VCaP (cell line): ENCODE measurements around the gene VIPR2.

Source experiments
- H3K27ac ChIP-seq: fragments of 450-650 bp; 2 replicates; pipeline ENCODE4 v1.5.1; 2017
- TF ChIP-seq, protein P1 (sequence below): fragments of 450-650 bp; conservative IDR thresholded peaks from 2 replicates; pipeline ENCODE4 v1.5.1; 2017; ENCODE audit warnings: mild to moderate bottlenecking, moderate library complexity

The VIPR2 gene

DNA sequence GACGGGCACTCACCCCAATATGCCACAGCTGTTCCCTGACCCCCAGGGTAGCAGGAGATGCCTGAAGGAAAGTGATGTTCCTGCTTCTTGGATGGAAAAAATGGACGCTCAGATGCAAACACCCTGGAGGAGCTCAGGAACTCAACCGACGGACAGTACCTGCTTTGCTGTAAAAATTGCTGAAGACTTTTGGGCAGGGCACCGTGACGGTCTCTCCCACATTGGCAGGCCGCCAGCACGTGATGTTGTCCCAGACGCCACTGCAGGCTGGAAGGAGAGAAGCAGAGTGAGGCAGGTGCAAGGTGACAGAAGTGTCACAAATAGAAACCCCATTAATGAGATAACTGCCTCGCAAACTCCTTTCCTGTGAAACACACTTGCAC lies 35.0 kb downstream of the VIPR2 start:
- peak overlapping the region; percentile 20; the same call in 1 of the 2 replicates for H3K27ac ChIP-seq
- TF ChIP-seq, protein P1, sequence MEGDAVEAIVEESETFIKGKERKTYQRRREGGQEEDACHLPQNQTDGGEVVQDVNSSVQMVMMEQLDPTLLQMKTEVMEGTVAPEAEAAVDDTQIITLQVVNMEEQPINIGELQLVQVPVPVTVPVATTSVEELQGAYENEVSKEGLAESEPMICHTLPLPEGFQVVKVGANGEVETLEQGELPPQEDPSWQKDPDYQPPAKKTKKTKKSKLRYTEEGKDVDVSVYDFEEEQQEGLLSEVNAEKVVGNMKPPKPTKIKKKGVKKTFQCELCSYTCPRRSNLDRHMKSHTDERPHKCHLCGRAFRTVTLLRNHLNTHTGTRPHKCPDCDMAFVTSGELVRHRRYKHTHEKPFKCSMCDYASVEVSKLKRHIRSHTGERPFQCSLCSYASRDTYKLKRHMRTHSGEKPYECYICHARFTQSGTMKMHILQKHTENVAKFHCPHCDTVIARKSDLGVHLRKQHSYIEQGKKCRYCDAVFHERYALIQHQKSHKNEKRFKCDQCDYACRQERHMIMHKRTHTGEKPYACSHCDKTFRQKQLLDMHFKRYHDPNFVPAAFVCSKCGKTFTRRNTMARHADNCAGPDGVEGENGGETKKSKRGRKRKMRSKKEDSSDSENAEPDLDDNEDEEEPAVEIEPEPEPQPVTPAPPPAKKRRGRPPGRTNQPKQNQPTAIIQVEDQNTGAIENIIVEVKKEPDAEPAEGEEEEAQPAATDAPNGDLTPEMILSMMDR = no peak

DNA sequence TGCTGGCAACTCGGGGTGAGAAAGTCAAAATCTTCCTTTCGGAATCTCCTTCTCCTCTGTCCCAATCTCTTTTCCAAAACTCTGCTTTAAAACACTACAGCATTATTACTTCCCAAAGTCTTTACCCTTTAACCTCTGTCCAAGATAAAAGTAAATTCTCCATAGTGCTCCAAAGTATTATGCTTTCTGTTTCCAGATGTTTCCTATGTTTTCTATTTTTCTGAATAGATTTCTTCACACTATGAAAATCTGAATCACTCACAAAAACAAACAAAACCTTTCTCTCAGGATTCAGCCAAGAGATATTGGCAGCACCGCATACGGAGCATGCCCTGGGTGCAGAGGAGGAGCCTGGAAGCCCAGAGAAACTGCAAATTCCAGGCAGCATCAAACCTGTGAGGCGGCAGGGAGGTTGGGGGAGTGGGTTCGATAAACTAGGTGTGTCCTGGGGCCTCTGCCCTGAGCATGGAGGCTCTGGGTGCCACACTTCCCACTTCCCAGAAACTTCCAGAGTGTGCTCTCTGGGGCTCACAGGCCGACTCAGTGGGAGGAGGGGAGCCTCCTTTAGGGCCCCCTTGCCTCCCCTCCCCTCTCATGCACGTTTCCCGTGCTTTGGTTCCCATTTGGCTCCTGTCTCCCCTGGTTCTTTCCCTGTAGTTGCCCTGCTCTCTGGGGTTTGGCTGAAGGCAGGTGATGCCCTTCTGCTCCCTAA lies 35.6 kb downstream of the VIPR2 start:
- H3K27ac ChIP-seq = peak overlapping the region; percentile 20; the same call in 1 of the 2 replicates

DNA sequence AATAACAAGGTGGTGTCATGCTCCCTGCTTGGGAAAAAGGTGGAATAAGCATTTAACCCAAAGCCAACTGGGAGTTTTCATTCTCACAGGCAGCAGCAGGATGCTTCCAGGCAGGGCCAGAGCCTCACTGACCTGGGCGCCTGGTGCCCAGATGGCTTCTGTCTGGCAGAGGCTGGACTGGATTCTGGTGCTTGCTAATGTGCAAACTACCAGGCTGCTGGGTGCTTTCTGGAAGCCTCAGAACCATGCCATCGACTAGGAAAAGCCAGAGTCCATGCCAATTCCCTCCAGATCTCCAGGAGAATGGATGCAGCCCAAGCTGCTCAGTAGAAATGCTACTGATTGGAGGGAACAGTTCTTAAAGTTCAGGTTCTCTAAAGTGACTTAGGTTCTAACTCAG lies 36.2 kb downstream of the VIPR2 start:
- TF ChIP-seq, protein P1 = no peak
- H3K27ac ChIP-seq = no peak overlapping the region

More for the DNA sequence above, 35.6 kb downstream of the VIPR2 start:
- TF ChIP-seq, protein P1 = no peak

DNA sequence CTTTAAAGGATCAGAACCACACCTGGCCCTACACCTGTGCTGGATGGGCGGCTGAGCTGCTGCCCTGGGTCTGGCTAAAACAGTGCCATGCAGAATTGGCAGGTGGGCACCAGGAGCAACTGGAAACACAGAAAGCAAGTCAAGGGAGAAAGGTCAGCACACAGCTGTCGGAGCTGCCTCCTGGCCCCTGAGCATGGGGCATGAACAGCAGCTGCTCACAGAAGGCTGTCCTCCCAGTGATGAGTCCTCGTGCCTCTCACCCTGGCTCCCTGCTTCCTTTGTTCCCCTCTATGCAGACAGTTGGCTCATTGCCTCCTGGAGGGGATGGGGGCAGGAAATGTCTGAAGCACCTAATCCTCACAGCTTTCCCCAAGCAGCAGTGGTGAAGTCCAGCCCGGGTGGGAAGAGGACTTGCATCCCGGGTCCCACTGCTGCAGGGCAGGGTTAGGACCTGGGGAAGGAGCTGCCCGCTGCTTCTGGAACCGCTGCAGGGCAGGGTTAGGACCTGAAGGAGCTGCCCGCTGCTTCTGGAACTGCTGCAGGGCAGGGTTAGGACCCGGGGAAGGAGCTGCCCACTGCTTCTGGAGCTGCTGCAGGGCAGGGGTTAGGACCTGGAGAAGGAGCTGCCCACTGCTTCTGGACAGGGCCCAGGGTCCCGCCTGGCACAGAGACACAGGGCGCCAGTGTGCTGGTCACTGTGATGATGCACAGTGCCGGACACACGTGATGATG lies 37.3 kb downstream of the VIPR2 start:
- TF ChIP-seq, protein P1 = no peak
- no peak overlapping the region for H3K27ac ChIP-seq

DNA sequence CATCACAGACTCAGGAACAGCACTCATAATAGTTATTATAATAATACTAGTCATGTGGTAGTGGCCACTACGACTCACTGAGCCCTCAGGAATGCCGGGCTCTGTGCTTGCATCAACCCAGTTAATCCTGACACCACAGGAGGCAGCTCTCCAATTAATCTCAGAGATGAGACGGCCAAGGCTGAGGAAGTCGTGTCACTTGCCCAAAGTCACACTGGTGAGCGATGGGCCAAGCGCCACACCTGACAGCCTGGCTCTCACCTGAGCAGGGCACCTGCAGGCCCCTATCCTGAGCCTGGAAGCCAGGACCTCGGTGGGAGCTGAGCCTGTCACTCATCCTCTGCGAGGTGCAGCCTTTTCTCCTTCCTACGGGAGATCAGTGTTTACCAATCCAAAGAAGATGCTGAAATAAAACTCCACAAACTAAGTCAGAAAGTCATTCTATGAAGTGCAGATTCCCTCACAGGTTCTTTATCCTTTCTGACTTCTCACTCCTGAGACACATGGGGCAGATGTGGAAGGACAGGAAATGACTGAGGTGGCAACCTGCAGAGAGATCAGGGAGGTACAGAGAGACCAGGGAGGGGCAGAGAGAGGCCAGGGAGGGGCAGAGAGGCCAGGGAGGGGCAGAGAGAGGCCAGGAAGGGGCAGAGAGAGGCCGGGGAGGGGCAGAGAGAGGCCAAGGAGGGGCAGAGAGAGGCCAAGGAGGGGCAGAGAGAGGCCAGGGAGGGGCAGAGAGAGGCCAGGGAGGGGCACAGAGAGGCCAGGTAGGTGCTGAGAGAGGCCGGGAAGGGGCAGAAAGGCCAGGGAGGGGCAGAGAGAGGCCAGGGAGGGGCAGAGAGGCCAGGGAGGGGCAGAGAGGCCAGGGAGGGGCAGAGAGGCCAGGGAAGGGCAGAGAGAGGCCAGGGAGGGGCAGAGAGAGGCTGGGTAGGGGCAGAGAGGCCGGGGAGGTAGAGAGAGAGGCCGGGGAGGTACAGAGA lies 38.5 kb downstream of the VIPR2 start:
- no peak overlapping the region for H3K27ac ChIP-seq

DNA sequence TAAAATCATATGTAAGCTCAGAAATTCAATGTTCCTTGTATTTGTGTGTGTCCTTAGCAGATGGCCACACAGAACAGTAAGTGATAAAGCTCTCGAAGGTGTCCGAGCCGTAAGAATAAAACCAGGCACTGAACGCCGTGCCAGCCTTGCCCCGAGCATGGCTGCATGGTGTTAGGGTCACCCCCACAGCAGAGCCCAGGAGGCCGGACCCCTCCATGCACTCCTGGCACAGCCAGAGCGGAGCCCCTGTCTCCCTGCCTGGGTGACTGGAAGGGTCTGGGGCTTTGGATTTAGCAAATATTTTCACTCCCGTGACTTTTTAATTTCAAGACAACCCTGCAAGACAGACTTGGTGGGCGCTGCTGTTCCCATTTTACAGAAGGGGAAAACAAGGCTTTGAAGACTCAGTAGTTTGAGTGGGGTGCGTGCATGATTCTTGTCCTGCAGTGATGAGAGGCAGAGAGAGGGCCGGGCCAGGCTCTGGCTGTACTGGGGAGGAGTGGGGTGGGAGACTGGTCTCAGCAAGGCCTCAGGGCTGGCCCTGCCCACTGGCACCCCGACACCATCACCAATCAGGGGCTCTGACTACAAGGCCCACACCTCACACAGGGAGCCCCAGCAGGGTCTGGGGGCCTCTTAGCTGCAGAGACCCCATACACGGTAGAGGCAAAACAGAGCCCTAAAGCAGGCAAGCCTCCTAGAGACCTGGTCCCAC lies 39.4 kb downstream of the VIPR2 start:
- TF ChIP-seq, protein P1 = no peak
- no peak overlapping the region for H3K27ac ChIP-seq

More for the DNA sequence above, 38.5 kb downstream of the VIPR2 start:
- TF ChIP-seq, protein P1 = no peak
